ENCODE measurements around the gene RGS18. TPM values are rescaled to one million over a fixed set of nuclear protein-coding genes. Genes with fewer than 3 reads are reported as not detected.
A peak's percentile ranks its signal among the peaks of the same experiment; 100 is the strongest.
"Not testable (repeated sequence)": the region's sequence is repeated elsewhere in the genome, so short reads cannot be mapped to it uniquely, and the experiment has no call there.

Gene RGS18
- total RNA-seq, 8 experiments from 2014 or later, result 0.40 to 2.0 (median 0.41) TPM; not detected in 5

DNA sequence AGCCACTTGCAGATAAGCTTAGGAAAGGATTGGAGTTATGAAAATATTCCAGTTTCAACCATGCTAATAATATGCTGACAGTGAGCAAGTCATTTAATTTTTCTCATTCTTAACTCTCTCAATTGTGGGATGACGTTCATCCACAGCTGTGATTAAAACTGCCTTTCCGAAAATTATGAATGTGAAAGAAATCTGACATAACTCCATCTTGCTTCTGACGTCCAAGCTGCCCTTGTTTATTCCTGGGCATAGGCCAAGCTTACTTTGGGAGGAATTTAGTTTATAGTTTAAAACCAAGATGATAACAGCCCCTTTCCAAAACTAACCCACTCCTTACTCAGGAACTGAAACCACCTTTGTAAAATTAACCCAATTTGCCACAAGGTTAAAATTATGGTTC is 11.0 kb upstream of the RGS18 start:
- Histone ChIP-seq H3K4me3 (no peak overlapping the region), H3K4me1 (replicated peaks in 1 of 2) (no peaks in the 10 kb centered on the region), H3K27ac (no peak overlapping the region)
- in situ Hi-C loops (cut with MboI; ENCODE audit: low pct_unique_long_range_greater_than_20kb in 2 of 9, low sequenced_read_pairs in 9 of 9, unreplicated experiment in 9 of 9), result no loop called here
- no peak for ATAC-seq (replicated peaks in 6 of 8)
- 31 to 93% (median 76%) methylated on average over 1 to 3 of the region's 3 CpGs; no CpG with 5 or more reads in 1 of the 10 experiments for WGBS, 10 experiments

DNA sequence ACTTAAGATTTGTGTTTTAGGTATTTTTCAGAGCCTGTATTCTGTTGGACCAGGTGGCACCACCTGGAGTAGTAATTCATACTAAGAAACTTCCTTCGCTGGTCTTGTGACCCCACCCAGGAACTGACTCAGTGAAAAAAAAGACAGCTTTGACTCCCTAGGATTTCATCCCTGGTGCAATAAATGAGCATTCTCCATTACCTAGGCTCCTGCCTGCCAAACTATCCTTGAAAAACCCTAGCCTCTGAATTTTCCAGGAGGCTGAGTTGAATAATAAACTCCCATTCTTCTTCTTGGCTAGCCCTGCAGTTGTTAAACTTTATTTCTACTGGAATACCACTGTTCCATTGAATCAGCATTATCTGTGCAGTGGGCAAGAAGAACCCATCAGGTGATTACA is 10.6 kb upstream of the RGS18 start:
- WGBS, 10 experiments, result 0 to 100% (median 67%) methylated on average over 1 of the region's 1 CpG; no CpG with 5 or more reads in 3 of the 10 experiments
- in situ Hi-C loops (cut with MboI; ENCODE audit: low pct_unique_long_range_greater_than_20kb in 2 of 9, low sequenced_read_pairs in 9 of 9, unreplicated experiment in 9 of 9), result no loop called here
- Histone ChIP-seq H3K27ac (no peak overlapping the region), H3K4me1 (replicated peaks in 1 of 2) (no peaks in the 10 kb centered on the region), H3K4me3 (no peak overlapping the region)
- no peak for ATAC-seq (replicated peaks in 6 of 8)

DNA sequence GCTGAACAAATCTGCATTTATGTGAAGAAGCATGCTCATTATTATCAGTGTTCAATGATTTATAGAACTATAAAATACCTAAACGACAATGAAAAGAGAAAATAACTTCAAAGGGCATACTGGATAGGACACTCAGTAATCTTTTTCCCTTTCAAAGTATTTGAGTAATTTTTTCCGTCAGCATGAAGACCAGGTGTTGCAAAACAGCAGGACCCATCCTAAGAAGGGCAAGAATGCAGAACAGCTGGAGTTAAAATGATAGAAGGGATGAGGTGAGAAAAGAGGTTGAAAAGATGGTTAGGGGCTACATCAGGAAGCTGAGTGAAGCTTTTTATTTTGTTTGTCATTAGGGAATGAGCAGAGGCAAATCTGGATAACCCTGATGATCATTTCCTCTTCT is 7.1 kb upstream of the RGS18 start:
- Histone ChIP-seq H3K4me3 (no peak overlapping the region), H3K27ac (no peak overlapping the region), H3K4me1 (replicated peaks in 1 of 2) (no peaks in the 10 kb centered on the region)
- 17 to 94% (median 76%) methylated on average over 1 to 2 of the region's 2 CpGs for WGBS, 10 experiments
- no peak for ATAC-seq (replicated peaks in 6 of 8)
- in situ Hi-C loops (cut with MboI; ENCODE audit: low pct_unique_long_range_greater_than_20kb in 2 of 9, low sequenced_read_pairs in 9 of 9, unreplicated experiment in 9 of 9), result no loop called here

DNA sequence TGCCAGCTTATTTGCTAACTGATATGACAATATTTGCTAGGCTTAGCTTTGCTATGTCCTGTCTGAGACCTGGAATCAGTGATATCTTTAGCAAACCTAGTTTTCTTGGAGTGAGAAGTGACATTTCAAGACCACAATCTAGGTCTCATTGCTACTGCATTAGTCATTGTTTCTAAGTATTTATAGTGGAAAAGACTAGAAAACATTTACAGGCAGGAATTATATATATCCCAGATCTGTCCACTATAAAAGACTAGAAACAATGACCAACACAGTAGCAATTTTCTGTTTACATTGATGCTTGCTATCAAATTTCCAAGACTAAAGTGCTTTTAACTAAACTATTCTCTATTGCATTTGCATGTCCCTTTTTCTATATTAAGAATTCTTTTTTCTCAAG is 5.0 kb upstream of the RGS18 start:
- no peaks in the 10 kb centered on the region for H3K4me1 ChIP-seq (replicated peaks in 1 of 2)
- in situ Hi-C loops (cut with MboI; ENCODE audit: low pct_unique_long_range_greater_than_20kb in 2 of 9, low sequenced_read_pairs in 9 of 9, unreplicated experiment in 9 of 9), result no loop called here
- H3K27ac ChIP-seq, result no peak overlapping the region
- ATAC-seq (replicated peaks in 6 of 8), result no peak
- H3K4me3 ChIP-seq, result no peak overlapping the region

DNA sequence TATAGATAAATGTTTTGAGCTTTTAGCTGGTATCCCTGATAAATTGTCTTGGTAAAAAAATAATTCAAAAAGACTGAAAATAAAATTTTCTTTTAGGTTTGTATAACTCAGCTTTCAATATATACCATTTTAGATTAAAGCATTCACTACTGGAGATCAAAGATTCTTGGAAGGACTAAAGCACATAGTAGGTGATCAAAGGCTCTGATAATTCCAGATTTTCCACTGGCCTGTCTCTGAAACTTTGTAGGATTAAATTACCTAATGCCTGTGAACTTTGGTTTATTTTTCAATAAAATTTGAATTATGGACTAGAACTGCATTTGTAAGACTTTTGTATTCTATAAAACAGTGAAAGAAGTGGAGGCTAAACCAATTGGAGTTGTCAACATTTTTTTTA is 1.2 kb upstream of the RGS18 start:
- in situ Hi-C loops (cut with MboI; ENCODE audit: low pct_unique_long_range_greater_than_20kb in 2 of 9, low sequenced_read_pairs in 9 of 9, unreplicated experiment in 9 of 9), result no loop called here

DNA sequence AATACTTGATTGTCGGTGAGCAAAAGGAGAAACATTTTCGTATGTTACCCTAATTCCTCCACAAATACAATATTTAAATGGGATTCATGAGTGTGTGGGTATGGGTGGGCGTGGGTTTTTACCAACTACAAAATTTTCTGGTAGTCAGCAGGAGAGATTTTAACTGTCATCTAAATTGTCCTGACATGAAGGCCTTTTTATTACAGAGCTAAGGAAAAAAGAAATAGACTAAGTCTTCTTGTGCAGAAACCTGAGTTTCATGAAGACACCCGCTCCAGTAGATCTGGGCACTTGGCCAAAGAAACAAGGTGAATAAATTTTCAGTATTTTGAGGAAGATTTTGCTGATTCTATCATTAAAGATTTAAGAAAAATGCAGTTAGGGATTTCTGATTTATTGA is 752 bp downstream of the RGS18 start:
- H3K4me1 ChIP-seq (replicated peaks in 1 of 2), result no peaks in the 10 kb centered on the region
- no peak overlapping the region for H3K4me3 ChIP-seq
- 17 to 100% (median 72%) methylated on average over 2 to 4 of the region's 4 CpGs for WGBS, 10 experiments
- no peak overlapping the region for H3K27ac ChIP-seq
- ATAC-seq (replicated peaks in 6 of 8), result no peak
- in situ Hi-C loops (cut with MboI; ENCODE audit: low pct_unique_long_range_greater_than_20kb in 2 of 9, low sequenced_read_pairs in 9 of 9, unreplicated experiment in 9 of 9), result no loop called here

More for the DNA sequence above, 1.2 kb upstream of the RGS18 start:
- Histone ChIP-seq H3K27ac (no peak overlapping the region), H3K4me3 (no peak overlapping the region), H3K4me1 (replicated peaks in 1 of 2) (no peaks in the 10 kb centered on the region)
- ATAC-seq (replicated peaks in 6 of 8), result no peak

DNA sequence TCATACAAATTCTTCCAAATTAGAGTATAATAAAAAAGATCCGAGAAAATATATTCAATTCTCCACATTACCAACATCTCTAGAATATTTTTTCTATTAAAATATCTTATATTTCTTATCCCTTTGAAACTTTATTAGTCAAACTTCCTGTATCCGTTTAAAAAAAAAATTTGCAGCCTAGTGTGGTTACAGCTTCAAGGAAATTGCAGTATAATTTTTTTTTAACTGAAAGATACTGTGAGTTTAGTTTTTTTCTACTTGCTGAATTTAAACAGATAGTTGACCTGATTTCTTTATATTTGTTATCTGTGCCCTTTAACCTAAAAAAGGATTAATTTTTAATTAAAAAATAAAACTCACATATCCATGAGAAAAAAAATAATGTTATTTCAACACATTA is 1.5 kb downstream of the RGS18 start:
- WGBS, 10 experiments, result 0 to 100% (median 89%) methylated on average over 1 to 2 of the region's 2 CpGs
- no peak overlapping the region for H3K27ac ChIP-seq
- in situ Hi-C loops (cut with MboI; ENCODE audit: low pct_unique_long_range_greater_than_20kb in 2 of 9, low sequenced_read_pairs in 9 of 9, unreplicated experiment in 9 of 9), result no loop called here

DNA sequence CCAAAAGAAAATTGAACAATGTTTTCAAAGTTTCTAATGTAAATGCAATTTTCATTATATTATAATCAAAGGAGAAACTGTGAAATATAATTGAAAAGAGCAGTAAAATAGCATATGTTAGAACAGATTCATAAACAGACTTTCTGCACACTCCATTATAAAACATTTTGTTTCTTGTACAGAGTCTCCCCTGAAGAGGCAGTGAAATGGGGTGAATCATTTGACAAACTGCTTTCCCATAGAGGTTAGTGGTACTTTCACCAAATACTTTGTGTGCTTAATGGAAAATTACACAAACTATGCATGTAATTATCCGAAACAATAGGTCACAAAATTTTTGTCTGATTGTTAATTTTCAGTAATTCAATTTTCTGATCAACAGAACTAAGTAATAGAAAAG is 1.9 kb downstream of the RGS18 start:
- Histone ChIP-seq H3K4me3 (no peak overlapping the region), H3K4me1 (replicated peaks in 1 of 2) (no peaks in the 10 kb centered on the region), H3K27ac (no peak overlapping the region)
- 58 to 100% (median 76%) methylated on average over 1 of the region's 1 CpG; no CpG with 5 or more reads in 1 of the 10 experiments for WGBS, 10 experiments
- ATAC-seq (replicated peaks in 6 of 8), result no peak
- in situ Hi-C loops (cut with MboI; ENCODE audit: low pct_unique_long_range_greater_than_20kb in 2 of 9, low sequenced_read_pairs in 9 of 9, unreplicated experiment in 9 of 9), result no loop called here

More for the DNA sequence above, 1.5 kb downstream of the RGS18 start:
- Histone ChIP-seq H3K4me1 (replicated peaks in 1 of 2) (no peaks in the 10 kb centered on the region), H3K4me3 (no peak overlapping the region)
- no peak for ATAC-seq (replicated peaks in 6 of 8)

DNA sequence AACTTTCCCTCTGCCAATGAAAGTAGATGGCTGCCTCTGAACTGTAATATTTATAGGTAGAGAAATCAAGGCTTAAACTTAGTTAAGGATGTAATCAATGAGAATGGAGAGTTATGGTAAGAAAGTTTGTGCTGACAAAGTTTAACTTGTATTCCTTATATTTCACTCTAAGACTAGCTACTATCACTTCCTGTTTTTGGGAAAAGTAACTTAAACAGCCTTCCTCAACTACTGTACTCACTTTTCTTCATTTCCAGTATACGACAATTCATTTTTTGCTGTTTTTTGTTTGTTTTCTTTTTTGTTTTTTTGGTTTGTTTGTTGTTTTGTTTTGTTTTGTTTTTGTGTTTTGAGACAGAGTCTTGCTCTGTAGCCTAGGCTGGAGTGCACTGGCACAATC is 3.7 kb downstream of the RGS18 start:
- Histone ChIP-seq H3K4me3 (no peak overlapping the region), H3K4me1 (replicated peaks in 1 of 2) (no peaks in the 10 kb centered on the region), H3K27ac (no peak overlapping the region)
- no peak for ATAC-seq (replicated peaks in 6 of 8)
- WGBS, 10 experiments, result 33 to 100% (median 97%) methylated on average over 1 of the region's 1 CpG
- in situ Hi-C loops (cut with MboI; ENCODE audit: low pct_unique_long_range_greater_than_20kb in 2 of 9, low sequenced_read_pairs in 9 of 9, unreplicated experiment in 9 of 9), result no loop called here

DNA sequence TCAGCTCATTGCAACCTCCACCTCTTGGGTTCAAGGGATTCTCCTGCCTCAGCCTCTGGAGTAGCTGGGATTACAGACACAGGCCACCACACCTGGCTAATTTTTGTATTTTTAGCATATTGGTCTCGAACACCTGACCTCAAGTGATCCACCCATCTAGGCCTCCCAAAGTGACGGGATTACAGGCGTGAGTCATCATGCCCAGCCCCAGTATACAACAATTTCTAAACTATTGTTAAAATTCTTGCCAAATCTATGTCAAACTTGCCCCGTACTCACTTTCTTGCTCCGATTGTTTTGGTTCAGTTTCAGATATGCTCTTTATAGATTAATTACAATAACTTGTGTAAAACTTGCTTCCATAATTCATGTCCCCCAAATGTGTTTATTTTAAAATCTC is 4.1 kb downstream of the RGS18 start:
- Histone ChIP-seq H3K4me1 (replicated peaks in 1 of 2) (no peaks in the 10 kb centered on the region), H3K4me3 (no peak overlapping the region), H3K27ac (no peak overlapping the region)
- in situ Hi-C loops (cut with MboI; ENCODE audit: low pct_unique_long_range_greater_than_20kb in 2 of 9, low sequenced_read_pairs in 9 of 9, unreplicated experiment in 9 of 9), result no loop called here
- ATAC-seq (replicated peaks in 6 of 8), result no peak
- 29 to 98% (median 74%) methylated on average over 1 to 5 of the region's 5 CpGs for WGBS, 10 experiments

DNA sequence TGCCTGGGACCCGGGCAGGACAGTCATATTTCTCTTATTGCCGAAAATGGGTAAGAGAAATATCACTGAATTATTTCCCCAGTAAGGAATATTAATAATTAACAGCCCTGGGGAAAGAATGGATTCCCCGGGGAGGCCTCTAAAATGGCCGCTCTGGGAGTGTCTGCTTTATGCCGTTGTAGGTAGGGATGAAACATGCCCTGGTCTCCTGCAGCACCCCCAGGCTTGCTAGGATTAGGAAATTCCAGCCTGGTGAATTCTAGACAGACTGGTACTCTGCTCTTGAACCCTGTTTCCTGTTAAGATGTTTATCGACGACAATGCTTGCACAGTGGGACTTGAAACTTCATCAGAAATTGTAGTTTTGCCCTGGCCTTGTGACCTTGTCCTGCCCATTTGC is 6.7 kb downstream of the RGS18 start:
- H3K27ac ChIP-seq; in situ Hi-C loops (cut with MboI; ENCODE audit: low pct_unique_long_range_greater_than_20kb in 2 of 9, low sequenced_read_pairs in 9 of 9, unreplicated experiment in 9 of 9); H3K4me3 ChIP-seq; ATAC-seq (replicated peaks in 6 of 8); H3K4me1 ChIP-seq (replicated peaks in 1 of 2): not testable (repeated sequence)
- 43 to 92% (median 83%) methylated on average over 1 to 7 of the region's 7 CpGs for WGBS, 10 experiments

DNA sequence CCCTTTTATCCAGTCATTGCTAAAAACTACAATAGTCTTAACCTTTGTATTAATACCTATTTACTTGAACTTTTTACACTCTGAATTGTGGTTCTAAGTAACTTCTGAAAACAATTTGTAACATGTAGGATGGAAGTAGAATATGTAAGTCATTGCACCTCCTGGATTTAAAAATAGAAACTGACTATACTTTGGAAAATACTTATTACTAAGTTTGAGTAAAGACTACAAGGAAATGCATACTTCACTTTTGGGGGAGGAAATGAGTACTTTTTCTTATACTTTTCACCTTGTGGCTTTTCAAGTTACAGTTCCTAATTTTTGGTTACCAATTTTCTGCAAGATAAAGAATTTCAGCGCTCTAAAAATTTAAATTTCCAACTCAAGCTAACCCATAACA is 8.7 kb downstream of the RGS18 start:
- in situ Hi-C loops (cut with MboI; ENCODE audit: low pct_unique_long_range_greater_than_20kb in 2 of 9, low sequenced_read_pairs in 9 of 9, unreplicated experiment in 9 of 9), result no loop called here
- no peak overlapping the region for H3K4me3 ChIP-seq
- no peaks in the 10 kb centered on the region for H3K4me1 ChIP-seq (replicated peaks in 1 of 2)
- no peak for ATAC-seq (replicated peaks in 6 of 8)
- 30 to 100% (median 100%) methylated on average over 1 of the region's 1 CpG for WGBS, 10 experiments
- no peak overlapping the region for H3K27ac ChIP-seq

DNA sequence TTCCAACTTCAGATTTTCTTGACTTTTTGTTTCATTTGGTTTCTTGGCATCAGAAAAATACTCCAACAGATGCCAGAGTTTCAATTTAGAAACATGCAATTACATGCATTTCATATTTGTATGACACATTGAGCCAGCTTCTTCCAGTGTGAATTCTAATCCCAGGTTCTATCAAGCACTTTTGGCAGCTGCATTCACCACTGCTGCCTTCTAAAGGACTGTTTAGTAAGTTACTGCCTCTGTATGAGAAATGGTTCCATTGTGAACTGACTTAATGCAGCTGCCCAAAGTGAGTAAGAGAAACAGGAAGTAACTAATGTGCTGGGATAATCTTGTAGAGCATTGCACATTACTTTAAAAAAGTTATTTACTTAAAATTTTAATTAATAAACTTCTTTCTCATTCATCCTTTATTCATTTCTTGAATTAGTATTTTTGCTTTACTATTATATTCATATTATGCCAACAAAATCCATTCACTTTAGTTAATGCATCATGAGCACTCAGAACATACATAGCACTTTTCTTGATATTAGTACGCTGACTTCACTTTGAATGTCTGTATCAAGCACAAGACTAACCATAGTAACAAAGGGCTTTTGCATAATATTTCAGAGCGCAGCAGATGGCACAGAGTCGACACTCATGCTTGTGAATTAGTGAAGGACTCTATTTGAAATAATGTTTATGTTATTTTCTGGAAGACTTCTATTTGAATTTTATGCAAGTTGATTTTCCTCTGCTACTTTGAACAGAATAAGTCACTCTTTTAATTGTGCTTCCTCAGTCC is 9.8 kb downstream of the RGS18 start:
- 30 to 100% (median 92%) methylated on average over 2 to 3 of the region's 3 CpGs; no CpG with 5 or more reads in 1 of the 10 experiments for WGBS, 10 experiments
- in situ Hi-C loops (cut with MboI; ENCODE audit: low pct_unique_long_range_greater_than_20kb in 2 of 9, low sequenced_read_pairs in 9 of 9, unreplicated experiment in 9 of 9), result no loop called here
- Histone ChIP-seq H3K4me3 (no peak overlapping the region), H3K4me1 (replicated peaks in 1 of 2) (no peaks in the 10 kb centered on the region), H3K27ac (no peak overlapping the region)
- ATAC-seq (replicated peaks in 6 of 8), result peak in 1 of 8 experiments; percentile 50

DNA sequence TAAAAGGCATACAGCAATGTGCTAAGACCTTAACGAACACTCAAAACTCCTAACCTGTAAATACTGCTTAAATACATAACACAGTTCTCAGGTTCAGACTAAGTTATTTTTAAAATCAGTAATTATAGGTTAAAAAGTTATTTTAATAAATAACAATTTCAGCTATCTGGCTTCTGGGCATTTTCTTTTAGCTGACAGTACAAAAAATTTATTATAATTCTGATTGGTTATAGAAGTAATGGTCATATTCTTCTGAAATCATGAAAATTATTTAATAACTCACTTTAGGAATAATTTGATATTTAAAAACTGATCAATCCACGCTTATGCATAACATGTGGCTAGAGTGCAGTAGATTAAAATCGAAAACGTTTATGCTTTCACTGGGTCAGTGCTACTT is 10.7 kb downstream of the RGS18 start:
- Histone ChIP-seq H3K4me3 (no peak overlapping the region), H3K27ac (no peak overlapping the region), H3K4me1 (replicated peaks in 1 of 2) (no peaks in the 10 kb centered on the region)
- 21 to 97% (median 85%) methylated on average over 2 to 4 of the region's 4 CpGs for WGBS, 10 experiments
- peak in 1 of 8 experiments; percentile 42 for ATAC-seq (replicated peaks in 6 of 8)
- in situ Hi-C loops (cut with MboI; ENCODE audit: low pct_unique_long_range_greater_than_20kb in 2 of 9, low sequenced_read_pairs in 9 of 9, unreplicated experiment in 9 of 9), result no loop called here

All from motor neuron (in vitro differentiated cells).